SW480 (cell line): ENCODE data around the gene ITM2B.

Experiments used
- DNase-seq: peaks from one replicate; pipeline ENCODE4 v3.0.0-alpha.2; 2016; ENCODE audit warnings: low spot score

ITM2B gene

GRCh38 chr13:48311223-48311622, 78.2 kb downstream of the ITM2B start:
- DNase-seq = no peak

- no peak for DNase-seq
Measured at GRCh38 chr13:48315969-48316650, 83.1 kb downstream of the ITM2B start.

- DNase-seq = no peak
Measured at GRCh38 chr13:48316826-48317510, 84.0 kb downstream of the ITM2B start.

- DNase-seq = no peak
Measured at GRCh38 chr13:48317511-48318376, 84.7 kb downstream of the ITM2B start.

- no peak for DNase-seq
Measured at GRCh38 chr13:48318377-48318811, 85.4 kb downstream of the ITM2B start.

- no peak for DNase-seq
Measured at GRCh38 chr13:48318821-48319511, 86.0 kb downstream of the ITM2B start.
